GM19193 (cell line): ENCODE measurements around the gene PUS3.

ENCODE experiments used
- POLR2A ChIP-seq: IDR thresholded peaks from 4 replicates; pipeline ENCODE4 v1.6.1; 2011; ENCODE audit not compliant: insufficient read depth, insufficient read length; ENCODE audit errors: extremely low read depth

The PUS3 gene

DNA sequence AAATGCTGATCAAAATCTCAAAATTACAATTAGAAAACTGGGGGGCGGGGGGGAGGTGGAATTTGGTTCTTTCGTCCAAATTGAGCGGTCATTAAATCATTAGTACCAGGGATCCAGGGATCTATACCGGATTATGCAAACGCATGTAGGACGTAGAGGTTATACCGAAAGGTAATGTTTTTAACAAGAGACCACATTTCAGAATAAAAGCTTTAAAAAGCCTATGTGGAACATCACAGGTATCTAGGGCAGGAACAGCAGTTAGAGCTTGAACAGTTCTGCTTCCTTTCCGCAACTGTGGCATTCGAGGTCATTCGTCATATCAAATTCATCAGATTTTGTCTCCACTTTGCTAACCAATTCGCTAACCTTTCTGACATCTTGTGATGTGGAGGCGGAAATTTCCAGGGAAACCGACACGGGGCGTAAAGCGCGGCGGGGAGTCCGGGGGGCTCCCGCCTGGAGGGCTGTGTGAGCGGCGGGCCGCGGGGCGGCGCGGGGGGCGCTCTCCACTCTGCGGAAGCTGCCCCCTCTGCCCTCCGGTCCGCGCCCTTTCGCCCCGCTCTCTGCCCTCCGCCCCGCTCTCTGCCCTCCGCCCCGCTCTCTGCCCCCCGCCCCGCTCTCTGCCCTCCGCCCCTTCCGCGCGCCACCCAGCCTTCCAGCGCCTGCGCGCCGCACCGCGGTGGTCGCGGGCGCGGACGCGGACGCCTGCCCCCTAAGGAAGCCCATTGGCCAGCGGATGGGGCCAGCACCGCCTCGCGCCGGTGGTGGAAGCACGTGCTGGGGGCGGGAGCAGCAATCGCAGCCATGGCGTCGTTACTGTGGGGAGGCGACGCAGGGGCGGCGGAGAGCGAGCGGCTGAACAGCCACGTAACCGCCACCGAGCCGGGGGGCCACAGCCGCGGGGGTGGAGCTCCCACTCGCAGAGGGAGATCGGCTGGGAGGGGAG, 979 bp upstream of the PUS3 start, which contains the start of gene DDX25:
DDX25 (plus strand) TSS at position 798 of the 949 bp plus-strand sequence; CDS start at position 808, 10 bp downstream.
- TF ChIP-seq POLR2A = no peak

DNA sequence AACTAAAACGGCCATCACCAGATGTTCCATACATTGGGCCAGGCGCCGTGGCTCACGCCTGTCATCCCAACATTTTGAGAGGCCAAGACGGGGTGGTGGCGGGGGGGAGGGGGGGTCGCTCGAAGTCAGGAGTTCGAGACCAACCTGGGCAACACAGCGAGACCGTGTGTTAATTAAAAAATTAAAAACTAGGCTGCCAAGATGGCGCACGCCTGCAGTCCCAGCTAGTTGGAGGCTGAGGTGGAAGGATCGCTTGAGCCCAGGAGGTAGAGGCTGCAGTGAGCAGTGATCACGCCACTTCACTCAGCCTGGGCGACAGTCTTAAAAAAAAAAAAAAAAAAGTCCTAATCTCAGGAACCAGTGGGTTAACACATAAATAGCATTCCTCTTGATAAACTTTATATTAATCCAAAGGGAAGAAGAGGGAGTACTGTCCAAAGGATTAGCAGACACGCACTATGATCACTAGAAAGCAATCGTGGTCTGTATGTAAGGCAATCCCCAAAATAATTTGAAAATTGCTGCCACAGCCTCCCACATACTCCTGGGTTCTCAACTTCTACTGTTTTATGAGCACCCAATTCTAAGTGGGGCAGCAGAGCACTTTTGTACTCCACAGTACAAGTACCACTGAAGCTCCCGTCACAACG, 604 bp downstream of the PUS3 start:
- no peak for TF ChIP-seq POLR2A

DNA sequence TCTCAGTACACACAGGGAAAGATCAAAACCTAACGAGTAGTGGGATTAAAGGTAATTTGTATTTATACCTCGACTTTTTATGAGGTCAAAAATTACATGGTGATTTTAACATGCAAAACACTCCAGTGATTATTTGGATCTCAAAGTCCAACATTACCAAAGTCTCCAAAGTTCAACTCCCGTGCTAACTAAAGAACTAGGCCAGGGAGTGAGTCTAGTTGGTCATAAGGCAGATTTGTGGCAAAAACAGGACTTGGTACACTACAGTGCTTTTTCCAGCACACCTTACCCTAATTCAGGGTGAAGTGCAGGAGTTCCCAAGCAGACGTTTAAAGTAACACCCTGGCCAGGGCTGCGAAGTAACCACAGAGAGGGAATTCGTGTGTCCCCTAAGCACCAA, 1.1 kb downstream of the PUS3 start:
- TF ChIP-seq POLR2A = no peak

DNA sequence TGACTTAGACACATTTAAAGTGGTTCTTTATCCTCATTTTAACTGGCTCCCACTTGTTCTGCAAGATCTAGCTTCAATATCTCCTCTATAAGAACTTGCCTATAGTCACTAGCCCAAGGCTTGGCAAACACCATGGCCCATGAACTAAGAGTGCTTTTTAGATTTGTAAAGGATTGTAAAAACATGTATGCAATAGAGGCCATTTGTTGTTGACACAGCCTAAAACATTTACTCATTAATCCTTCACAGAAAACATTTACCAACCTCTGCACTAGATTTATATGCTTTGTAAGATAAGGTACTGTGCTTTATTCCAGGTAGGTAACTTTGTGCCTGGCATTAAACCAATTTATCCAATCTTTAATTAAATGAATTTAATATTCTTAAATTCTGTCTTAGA, 10.0 kb downstream of the PUS3 start:
- no peak for TF ChIP-seq POLR2A

DNA sequence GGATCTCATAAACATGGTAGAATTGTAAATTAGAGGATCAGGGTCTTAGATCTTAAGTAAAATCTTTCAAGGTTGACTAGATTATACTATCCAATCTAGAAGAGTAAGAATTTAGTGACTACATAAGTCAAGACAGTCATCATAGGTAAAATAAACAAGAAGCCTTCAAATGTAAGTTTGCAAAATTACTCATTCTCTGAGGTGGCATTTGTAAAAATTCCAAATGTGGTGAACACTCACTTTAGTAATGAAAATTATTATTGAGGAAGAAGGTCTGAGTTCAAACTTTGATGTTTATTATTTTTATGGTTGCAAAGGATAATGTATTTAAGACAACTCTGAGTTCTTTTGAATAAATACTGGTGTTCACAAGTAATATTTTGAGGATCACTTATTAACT, 10.9 kb downstream of the PUS3 start:
- TF ChIP-seq POLR2A = no peak

DNA sequence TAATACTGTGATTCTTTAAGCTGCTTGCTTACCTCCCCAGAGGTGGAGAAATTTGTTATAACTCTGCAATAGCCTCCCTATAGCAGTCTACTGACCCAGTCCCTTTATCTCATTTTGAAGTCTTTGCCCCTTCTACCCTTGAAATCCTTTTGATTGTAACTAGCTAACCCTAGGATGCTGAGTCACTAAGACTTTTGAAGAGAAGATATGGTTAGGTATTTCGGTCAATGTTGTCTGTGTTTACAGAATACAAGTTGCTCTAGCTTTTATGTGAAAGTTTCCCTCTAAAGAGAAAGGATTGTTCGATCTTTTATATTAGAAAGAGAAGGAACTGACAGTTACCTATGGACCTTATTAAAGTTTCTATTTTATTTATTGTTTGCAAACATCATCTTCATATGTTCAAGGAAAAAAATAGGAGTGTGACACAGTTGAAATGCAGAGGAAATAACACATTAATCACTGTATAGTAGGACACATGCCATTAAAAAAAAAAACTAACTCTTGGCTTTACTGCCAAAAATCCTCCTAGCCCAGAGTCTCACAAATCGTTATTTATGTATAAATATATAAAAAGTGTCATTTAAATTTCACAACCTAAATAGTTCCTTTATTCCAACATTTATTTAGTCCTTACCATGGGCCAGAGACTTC, 12.4 kb downstream of the PUS3 start:
- TF ChIP-seq POLR2A = no peak

DNA sequence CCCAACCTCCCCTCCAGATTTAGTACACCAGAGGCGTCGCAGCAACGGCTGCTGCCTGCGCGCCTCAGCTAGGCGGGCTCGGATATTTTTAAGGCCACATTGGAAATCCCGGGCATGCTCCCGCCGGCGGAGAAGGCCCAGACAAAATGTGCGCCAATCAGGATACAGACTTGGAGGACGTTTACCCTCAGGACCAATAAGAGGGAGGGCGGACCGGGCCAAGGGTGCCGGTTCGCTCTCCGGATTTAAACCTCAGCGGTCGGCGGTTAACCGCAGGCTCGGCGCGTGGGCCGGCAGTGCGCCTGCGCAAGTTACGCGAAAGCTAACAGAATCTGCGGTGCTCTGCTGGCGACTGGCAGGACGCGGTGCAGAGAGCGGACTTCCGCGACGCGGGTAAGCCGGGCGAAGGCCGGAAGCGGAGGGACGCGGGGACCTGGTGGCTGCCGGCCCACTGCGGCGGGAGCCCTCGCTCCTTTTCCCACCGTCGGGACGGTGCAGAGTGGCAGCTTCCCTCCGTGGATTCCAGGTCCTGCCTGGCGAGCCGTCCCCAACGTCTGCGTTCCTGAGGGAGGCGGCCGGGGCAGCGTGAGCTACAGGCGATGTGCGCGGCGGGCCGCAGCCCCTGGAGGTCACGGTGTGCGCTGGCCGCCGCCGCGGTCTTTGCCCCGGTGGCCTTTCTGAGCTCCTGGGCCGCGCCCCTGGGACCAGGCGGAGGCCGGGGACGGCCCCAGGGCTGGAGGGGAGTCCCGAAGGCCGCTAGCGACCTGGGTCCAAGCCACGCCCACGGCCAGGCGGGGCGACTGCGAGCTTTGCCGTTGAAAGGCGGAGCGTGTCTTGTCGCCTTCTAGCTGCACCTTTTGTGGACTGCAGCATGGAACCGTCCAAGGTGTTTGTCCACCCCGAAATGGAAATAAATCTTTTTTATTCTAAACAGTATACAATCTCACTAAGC, 15.4 kb downstream of the PUS3 start, which contains the start of gene HYLS1:
HYLS1 (plus strand) TSS at position 296 of the 952 bp plus-strand sequence. CDS start 11,701 bp downstream, outside the sequence.
- TF ChIP-seq POLR2A = peak; percentile 84

DNA sequence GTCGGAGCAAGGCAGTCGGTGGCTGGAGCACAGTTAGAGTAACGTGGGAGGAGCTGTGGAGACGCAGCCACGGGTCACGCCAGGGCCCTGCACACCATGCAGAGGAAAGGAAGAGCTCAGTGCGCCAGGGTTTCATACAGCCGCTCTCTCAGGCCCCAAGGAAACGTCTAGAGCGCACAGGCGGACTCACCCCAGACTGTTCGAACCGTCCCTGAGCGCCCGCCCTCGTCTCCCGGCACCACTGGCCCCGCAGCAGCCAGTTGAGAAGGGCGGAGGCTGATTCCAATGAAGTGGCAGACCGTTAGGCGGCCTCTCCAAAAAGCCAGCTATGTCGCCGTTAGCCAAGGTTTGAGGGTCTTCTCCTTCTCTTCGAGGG, 16.0 kb downstream of the PUS3 start:
- peak; percentile 22 for TF ChIP-seq POLR2A

DNA sequence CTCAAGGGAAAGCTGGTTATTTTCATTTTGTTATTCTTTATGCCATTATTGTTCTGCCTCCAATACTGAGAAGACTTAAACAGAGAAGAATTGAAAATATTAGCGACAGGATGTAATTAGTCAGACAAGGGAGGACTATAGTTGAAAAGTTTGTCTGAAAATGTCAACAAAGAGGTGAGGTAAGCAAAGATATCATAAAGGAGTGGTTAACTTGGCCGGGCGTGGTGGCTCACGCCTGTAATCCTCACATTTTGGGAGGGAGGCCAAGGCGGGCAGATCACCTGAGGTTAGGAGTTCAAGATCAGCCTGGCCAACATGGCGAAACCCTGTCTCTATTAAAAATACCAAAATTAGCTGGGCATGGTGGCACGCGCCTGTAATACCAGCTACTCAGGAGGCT, 19.6 kb downstream of the PUS3 start:
- no peak for TF ChIP-seq POLR2A

DNA sequence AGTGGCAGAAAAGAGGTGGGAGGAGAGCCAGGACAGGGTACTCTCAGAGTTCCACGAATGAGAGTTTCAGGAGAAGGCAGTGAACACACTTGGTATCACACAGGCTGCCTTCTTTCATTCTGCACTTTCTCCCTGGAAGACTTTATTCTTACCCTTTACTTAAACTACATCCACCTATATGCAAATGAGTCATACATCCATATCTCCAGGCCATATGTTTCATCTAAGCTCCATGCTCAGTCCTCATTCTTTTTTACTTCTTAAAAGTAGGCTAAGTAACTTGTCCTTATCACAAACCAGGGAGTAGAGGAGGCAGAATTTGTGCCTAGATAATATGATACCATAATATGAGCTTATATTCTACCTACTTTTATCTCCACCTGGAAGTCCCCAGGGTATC, 21.7 kb downstream of the PUS3 start:
- TF ChIP-seq POLR2A = no peak

DNA sequence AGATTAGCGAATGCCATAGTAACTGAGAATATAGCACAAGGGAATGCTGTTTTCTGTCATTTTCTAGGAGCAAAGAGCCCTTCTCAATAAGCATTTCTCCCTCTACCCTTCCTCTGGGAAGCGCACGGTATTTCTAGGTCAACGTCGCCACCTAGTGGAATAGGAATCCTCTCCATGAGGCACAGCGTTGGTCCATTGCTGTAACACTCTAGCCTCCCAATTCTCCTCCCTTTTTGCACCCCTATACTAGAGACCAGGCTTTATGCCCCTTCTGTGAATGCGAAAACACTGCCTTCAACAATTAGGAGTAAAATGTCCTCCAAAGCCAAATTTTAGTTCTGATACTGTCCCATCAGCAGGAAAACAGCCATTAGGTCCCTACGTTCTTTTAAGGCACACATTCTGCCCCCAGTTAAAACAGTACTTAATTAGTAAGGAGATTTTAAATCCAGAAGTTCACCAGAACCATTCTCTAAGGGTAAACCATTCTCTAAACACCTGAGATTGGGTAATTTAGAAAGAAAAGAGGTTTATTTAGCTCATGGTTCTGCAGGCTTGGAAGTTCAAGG, 28.4 kb downstream of the PUS3 start:
- TF ChIP-seq POLR2A = no peak

DNA sequence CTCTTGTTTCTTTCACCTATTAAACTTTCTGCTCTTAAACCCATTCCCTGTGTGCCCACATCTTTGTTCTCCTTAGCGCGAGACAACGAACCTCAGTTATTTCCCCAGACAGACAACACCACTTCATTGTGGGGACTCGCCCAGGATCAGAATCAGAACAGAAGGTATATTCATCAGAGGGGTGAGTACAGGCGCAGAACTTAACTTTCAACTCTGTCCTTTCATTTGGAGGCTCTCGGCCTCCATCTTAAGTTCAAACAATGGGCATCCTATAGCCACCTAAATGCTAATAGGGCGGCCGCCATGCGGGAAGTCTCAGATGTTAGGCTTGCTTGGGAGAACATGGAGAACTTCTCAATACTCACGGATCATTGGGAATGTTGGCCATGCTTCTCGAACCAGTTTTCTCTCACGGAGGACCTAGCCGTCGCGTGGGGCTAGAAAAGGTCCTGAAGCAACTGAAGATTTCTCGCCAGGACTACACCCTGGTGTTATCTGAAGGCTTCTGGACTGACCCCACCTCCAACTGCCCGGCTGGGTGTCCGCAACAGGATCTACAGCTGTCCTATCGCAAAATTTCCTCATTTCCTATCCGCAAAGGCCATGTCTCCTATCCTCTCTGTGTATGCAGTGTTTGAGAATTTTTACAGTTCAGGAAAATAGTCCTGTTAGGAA, 29.0 kb downstream of the PUS3 start:
- no peak for TF ChIP-seq POLR2A

DNA sequence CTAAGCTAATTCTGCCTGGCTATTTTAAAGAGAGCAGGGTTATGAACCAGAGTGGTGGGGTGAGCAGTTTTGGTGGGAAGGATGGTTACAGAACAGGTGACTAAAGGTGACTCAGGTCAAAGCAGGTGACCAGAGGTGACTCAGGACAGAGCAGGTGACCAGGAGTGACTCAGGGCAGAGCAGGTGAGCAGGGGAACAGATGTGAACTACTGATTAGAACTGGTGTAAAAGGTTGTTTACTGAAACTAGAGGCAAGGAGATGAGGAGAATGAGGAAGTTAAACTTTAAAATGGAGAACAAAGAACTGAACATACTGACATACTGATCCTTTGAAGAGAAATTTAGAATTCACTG, 30.9 kb downstream of the PUS3 start:
- no peak for TF ChIP-seq POLR2A

DNA sequence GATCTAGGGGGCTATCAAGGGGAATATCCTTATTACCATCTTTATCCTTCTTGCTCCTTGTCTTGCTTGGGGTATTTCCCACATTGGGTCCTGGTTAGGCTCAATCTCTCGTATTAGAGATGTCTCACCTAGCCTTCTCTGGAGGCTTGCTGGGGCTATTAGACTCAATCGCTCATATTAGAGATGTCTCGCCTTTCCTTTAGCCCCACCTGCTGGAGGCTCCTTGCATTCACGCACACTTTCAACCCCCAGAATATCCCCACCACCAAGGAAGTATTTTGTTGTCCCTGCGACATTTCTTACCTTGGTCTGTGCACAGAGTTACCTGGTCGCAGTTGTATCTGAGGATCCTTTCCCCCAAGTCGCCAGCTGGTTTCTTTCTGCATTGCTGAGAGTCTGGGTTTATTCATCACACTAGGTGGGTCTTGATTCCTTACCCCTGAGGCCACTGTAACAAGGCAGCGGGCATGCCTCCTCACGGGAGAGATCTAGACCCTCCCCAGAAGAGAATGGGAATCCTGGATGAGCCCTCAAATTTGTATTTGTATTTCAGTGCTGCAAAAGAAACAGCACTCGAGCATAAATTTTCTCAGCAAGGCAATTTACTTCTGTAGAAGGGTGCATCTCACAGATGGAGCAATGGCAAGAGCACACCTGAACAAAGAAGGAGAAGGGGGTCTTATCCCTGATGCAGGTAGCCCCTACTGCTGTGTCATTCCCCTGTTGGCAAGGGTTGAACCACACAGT, 31.4 kb downstream of the PUS3 start:
- TF ChIP-seq POLR2A = no peak

DNA sequence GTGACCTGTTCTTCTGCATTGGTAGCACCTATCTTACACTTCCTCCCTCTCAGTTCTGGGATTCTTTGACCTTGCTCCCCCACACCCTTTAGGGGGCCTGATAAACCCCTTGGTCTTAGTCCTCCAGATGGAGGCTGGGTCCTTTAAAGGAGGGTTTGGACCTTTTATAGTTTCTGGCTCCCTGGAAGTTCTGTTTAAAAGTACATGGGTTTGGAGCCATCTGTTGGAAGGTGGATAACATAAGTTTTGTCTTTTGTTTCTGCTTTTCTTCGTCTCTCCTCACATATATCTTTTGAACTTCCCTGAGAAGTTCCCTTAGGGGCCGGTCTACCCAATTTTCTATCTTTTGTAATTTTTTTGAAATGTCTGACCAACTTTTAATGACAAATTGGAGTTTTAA, 33.5 kb downstream of the PUS3 start:
- TF ChIP-seq POLR2A = no peak
